Measurements from ENCODE around the gene AZGP1.
"Not testable (repeated sequence)": the region's sequence is repeated elsewhere in the genome, so short reads cannot be mapped to it uniquely, and the experiment has no call there.

The AZGP1 gene

DNA sequence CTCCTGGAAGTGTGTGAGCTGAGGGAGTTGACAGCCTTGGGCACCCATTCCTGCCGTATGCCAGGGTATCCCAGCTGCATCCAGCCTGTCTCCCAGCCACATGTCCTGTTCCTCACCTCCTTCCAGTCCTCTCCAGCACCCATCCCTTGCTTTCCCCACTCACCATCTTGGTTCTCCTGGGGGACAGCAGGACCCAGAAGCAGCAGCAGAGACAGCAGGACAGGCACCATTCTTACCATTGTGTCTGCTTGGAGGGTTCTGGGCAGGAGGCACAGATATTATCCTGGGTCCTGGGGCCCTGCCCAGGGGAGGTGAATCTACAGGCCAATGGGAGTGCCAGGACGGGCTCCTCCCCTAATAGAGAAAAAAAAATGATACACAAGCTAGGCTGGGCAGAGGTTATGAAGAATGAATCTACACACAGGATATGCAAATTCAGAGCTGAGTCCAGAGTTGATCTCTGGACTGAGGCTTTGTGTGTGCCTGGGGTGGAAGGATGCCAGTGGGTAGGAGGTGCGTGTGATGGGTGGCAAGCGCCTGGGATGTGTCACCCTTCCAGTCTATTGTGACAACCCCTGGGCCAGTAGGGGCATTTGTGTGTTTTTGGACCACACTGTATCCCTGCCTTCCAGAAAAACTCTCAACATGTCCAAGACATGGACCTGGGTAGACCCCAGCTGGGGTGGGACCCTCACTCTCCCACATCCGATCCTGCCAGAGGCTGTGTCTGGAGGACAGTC is at the start of gene AZGP1:
TSS of gene AZGP1 (minus strand) at position 250 of the 740 bp plus-strand sequence. CDS start at position 239, 11 bp downstream.
- DNase-seq (ENCODE audit: low read depth), result no peak

DNA sequence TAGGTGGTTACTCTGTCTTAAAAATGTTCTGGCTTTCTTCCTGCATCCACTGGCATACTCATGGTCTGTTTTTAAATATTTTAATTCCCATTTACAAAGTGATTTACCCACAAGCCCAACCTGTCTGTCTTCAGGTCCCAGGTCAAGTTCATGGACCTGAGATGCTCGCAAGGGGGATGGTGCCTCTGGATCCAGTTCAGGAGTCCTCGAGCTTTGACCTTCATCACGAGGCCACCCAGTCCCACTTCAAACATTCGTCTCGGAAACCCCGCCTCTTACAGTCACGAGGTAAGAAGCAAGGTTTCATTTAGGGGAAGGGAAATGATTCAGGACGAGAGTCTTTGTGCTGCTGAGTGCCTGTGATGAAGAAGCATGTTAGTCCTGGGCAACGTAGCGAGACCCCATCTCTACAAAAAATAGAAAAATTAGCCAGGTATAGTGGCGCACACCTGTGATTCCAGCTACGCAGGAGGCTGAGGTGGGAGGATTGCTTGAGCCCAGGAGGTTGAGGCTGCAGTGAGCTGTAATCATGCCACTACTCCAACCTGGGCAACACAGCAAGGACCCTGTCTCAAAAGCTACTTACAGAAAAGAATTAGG is 48.3 kb upstream of the AZGP1 start:
- no peak for DNase-seq (ENCODE audit: low read depth)

DNA sequence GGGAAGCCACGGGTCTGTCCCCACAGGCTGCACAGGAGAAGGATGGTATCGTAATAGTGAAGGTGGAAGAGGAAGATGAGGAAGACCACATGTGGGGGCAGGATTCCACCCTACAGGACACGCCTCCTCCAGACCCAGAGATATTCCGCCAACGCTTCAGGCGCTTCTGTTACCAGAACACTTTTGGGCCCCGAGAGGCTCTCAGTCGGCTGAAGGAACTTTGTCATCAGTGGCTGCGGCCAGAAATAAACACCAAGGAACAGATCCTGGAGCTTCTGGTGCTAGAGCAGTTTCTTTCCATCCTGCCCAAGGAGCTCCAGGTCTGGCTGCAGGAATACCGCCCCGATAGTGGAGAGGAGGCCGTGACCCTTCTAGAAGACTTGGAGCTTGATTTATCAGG is 47.7 kb upstream of the AZGP1 start:
- no peak for DNase-seq (ENCODE audit: low read depth)

DNA sequence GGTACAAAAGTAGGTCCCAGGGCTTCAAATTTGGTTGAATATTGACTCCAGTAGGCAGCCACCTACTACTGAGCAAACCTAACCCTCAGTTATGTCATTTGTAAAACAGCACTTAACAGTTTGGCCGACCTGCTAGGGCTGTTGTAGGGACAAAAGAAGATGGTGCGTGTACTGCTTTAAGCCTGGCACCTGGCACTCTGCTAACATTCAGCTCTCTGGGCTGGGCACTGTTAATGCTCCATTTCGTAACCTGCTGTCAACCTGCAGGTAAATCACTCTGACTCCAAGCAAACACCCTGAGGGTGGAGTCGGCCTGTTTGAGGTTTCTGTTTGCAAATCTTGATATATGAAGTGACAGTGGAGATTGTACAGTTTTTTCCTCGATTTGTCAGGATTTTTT is 46.8 kb upstream of the AZGP1 start:
- DNase-seq (ENCODE audit: low read depth), result no peak

DNA sequence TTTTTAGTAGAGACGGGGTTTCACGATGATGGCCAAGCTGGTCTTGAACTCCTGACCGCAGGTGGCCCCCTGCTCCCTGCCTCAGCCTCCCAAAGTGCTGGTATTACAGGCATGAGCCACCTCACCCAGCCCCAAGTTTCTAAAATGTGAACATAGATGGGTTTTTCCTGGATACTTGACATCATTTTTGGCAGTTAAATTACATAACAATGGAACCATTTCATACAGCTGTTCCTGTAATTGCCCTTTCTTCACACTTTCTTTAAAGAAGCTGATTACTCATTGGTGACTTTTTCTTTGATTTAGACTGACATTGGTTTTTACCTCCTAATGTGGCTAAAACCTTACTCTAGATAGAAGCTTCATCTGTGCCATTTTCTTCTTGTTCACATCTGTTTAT is 45.5 kb upstream of the AZGP1 start:
- DNase-seq (ENCODE audit: low read depth), result no peak

DNA sequence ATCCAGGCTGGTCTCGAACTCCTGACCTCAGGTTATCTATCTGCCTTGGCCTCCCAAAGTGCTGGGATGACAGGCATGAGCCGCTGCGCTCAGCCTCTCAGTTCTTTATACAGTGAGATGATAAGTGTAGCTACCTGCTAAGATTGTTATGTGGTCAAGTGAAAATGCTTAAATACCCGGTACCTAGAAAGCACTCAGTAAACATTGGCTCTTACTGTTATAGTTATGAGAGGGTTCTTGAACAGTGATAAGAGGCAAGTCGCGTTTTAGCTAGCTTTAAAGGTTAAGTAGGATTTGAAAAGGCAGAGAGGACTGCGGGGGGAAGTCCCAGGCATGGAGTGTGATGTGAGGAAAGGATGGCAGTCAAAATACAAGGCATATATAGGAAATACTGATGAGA is 44.1 kb upstream of the AZGP1 start:
- DNase-seq (ENCODE audit: low read depth), result no peak

DNA sequence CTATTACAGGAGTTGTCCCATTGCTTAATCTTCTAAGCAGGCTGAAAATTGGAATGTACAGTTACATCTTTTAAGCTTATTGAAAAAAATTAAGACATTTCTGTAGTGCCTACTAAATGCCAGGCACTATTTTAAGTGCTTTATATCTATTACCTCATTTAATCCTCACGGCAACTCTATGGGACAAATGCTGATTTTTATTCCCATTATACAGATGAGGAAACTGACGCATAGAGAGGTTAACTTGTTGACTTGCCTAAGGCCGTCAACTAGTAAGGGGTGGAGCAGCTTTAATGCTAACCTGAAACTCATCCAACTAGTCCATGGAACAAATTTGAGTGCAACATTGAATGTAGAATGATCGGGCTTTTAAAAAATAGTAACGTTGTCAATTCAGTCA is 42.0 kb upstream of the AZGP1 start:
- no peak for DNase-seq (ENCODE audit: low read depth)

DNA sequence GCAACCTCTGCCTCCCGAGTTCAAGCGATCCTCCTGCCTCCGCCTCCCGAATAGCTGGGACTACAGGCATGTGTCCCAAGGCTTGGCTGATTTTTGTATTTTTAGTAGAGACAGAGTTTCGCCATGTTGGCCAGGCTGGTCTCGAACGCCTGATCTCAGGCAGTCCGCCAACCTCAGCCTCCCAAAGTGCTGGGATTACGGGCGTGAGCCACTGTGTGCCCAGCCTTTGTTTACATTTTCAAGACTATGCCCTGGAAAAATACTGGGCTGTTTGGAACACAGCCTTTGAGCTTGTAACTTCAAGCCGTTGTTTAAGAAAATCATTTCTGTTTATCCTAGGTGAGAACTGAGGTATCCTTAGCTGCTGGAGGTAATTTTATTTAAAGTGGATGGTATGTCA is 41.5 kb upstream of the AZGP1 start:
- no peak for DNase-seq (ENCODE audit: low read depth)

DNA sequence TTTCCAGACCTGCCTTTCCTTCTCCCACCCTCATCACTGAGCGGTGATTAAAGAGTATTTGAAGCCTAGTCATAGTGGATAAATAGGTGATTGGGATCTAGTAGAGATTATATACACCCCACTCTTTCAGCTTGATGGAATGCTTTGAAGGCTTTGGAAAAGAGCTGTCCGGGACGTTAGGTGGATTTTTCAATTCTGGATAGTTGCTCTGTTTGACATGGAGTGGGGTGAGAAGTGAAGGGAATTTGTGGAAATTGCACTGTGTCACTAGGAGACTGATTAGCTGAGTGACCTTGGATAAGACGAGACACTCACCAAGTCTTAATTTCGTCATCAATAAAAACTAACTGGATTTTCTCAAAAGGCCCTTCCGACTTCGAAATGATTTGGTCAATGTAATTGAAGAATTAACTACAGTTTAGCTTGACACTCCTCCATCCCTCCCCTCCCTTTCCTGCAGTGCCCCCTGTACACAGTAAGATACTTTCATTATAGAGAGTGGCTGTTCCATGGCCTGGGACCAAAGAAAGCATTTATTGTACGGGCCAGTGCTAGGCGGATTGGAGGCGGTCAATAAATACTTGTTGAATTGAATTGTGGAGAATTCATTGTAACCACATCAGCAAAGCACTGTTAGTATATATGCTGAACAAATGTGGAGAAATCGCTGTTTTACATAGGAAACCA is 40.5 kb upstream of the AZGP1 start:
- no peak for DNase-seq (ENCODE audit: low read depth)

DNA sequence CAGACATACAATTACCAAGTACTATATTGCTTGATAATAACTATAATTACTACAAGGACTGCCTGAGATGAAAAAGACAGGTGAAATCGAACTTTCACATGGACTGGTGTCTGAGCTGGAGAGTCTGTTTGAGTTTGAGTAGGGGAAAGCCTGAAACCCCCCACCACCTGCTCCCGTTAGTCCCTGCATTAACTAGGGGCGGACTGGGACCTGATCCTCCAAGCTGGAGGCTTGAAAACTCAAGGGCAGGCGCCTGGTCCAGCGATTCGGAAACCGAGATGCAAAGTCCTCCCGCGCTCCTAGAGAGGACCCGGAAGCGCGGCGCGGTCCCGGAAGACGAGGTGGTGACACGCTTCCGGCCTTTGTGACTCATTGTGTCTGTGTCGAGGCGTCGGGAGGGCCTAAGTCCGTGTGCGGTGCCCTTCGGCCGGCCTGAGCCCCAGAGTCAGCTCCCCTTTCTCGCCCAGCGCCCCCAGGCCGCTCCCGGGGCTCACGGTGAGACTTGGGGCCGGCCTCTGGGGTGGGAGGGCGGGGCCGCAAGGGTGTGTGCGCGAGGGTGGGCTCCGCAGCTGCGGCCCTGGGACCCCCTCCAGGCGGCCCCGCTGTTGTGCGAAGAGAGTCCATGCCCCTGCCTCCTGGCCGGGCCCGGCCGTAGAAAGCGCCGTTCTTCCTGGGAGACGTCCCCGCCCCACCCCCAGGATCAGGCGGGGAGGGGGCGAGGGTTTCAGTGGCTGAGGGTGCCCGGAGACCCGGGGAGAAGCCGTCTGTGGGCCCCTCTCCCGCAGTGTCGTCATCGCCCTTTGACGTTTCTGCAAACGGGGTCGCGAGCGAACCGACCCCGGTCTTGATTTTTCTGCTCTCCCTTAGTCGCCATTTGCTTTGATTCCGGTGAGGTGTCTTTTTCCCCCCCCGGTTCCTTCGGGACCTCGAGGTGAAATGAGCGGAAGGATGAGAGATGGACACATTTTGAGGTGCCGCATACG is 39.7 kb upstream of the AZGP1 start, which contains the start of gene ZKSCAN1:
TSS of gene ZKSCAN1 (plus strand) at position 365 of the 983 bp plus-strand sequence. CDS start 7,911 bp downstream, outside the sequence.
- peak; percentile 38 for DNase-seq (ENCODE audit: low read depth)

DNA sequence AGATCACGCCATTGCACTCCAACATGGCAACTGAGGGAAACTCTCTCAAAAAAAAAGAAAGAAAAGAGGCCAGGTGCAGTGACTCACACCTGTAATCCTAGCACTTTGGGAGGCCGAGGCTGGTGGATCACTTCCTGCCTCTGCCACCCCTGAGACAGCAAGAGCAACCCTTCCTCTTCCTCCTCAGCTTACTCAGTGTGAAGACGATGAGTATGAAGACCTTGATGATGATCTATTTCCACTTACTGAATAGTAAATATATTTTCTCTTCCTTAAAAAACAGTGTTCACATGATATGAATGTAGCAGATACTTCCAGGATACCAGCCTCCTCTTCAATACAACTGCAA is 37.5 kb upstream of the AZGP1 start:
- DNase-seq (ENCODE audit: low read depth), result no peak

DNA sequence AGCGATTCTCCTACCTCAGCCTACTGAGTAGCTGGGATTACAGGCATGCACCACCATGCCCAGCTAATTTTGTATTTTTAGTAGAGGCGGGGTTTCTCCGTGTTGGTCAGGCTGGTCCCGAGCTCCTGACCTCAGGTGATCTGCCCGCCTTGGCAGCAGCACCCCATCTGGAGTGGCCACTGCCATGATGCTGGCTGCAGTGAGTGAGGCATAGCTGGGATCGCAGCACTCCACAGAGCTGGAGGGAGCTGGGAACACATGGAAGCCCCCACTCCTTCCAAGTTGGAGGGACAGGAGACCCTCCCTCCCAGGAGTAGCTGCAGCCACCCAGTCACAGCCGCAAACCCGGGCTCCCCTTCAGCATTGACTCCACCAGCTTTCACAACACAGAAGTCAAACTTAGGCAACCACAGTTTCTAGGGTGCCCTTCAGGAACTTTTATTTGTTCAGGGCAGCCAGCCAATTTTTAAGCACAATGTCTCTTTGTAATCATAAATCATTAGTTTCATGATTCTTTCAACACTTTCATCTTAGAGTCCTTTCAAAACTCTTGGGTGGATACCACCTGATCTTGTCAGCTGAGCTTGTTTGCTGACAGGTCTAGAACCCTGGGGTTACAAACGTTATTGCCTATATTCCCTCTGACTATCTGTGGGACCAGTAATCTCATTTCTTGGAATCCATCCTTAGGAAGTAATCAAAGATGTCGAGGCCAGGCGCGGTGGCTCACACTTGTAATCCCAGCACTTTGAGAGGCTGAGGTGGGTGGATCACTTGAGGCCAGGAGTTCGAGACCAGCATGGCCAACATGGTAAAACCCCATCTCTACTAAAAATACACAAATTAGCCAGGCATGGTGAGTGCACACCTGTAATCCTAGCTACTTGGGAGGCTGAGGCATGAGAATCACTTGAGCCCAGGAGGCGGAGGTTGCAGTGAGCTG is 36.8 kb upstream of the AZGP1 start:
- DNase-seq (ENCODE audit: low read depth), result not testable (repeated sequence)

DNA sequence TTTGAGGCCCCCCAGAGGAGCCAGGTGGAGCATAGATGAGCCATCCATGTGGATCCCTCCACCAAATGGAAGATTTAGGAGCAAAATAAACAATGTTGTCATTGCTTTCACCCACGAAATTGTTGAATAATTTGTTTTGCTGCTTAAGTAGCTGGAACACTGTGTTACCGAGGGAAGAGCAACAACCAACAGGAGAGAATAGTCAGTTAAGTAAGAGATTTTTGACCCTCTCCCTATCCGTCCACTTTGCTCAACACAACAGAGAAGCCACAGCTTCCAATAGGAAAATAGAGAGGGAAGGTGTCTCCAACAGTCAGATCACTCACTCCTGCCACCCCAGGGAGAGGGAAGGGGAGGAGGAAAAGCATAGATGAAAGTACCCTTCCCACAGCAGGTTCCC is 35.7 kb upstream of the AZGP1 start:
- no peak for DNase-seq (ENCODE audit: low read depth)

DNA sequence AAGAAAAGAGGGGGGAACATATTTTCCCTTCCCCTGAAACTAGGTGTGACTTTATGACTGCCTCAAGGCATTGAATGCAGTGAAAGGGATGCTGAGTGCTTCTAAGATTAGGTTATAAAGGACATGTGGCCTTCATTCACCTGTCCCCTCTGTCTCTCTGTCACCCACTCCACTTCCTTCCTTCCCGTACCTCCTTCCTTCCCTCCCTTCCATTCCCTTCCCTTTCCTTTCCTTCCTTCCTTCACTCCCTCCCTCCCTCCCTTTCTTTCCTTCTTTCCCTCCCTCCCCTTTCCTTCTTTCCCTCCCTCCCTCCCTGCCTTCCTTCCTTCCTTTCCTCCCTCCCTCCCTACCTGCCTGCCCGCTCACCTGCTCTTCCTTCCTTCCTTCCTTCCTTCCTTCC is 35.1 kb upstream of the AZGP1 start:
- DNase-seq (ENCODE audit: low read depth), result no peak

DNA sequence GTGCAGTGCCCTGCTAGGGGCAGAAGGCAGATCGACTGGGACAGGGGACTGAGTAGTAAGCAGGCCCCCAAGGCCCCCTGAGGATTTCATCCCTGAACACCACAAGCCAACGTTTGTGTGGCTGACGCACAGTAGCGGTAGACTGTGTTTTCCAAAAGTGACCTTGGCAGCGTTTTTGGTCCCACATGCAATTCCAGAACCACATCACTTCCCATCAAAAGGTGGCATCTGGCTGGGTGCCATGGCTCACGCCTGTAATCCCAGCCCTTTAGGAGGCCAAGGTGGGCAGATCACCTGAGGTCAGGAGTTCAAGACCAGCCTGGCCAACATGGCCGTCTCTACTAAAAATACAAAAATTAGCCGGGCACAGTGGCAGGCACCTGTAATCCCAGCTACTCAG is 34.1 kb upstream of the AZGP1 start:
- DNase-seq (ENCODE audit: low read depth), result not testable (repeated sequence)

DNA sequence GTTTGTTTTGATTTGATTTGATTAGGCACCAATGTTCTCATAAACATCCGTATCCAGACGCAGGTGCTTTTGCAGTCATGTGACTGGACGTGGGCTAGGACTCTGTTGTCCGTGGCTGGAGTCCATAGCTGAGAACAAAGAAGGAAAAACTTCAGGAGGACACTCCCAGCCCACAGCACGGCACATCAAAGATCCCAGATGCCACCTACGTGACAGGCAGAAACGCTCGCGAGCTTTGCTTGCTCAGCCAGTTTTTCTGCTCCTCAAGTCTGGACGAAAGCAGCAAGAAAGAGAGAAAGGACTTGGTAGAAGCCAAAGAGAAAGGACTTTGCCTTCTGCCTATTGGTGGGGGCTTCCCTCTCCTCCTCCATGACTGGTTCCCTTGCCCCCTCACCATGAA is 32.7 kb upstream of the AZGP1 start:
- no peak for DNase-seq (ENCODE audit: low read depth)

DNA sequence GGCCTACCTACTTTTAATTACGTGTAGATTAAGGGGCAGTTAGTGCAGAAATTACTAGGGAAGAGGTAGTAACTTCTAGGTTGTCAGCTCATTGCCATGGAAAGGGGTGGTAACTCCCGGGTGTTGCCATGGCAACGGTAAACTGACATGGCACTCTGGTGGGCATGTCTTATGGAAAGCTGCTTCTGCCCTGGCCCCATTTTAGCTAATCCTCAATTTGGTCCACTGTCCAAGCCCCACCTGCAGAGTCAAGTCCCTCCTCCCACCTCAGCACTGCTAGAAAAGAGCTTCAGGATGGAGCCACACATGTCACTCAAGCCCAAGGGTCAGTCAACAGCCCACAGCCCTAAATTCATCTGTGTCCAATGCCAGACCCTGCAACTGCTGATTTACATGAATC is 32.1 kb upstream of the AZGP1 start:
- no peak for DNase-seq (ENCODE audit: low read depth)

DNA sequence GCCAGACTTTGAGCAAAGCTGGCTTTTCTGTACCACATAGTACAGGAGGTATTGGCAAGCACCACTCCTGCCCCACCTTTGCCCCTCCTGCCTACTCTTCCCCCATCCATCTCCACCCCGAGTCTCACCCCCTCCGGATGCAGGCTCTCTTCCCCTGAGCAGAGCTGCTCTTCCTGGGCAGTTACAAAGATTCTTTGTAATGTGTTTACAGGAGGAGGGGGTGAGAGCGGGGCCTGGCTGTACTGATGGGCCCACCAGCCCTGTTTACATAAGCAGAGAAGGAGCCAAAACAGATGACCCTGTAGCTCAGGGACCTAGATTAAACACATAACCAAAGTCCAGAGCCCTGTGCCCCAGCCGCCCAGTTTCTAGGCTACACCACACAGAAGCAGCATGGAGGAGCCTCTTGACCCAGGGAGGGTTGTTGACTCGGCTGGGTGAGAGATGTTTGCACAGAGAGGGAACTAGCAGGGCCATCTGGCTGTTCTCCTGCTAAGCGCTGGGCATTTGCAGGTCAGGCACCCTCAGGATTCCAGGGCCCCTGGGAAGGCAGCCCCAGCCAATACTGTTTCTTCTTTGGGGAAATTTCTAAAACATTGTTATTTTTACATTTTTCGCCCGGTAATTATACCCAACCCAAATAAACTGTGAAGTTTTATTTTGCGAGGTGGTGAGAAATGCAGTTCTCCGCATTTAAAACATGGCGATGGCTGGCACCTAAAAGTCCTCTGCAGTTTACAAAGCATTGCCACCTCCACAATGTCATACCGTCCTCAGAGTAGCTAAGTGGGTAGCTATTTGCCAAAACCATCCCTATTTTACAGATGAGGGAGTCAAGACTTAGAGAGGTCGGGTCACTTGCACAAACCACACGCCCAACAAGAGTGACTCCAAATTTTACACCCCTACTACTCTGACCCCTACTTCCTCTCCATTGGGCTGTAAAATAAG is 28.2 kb upstream of the AZGP1 start:
- no peak for DNase-seq (ENCODE audit: low read depth)

DNA sequence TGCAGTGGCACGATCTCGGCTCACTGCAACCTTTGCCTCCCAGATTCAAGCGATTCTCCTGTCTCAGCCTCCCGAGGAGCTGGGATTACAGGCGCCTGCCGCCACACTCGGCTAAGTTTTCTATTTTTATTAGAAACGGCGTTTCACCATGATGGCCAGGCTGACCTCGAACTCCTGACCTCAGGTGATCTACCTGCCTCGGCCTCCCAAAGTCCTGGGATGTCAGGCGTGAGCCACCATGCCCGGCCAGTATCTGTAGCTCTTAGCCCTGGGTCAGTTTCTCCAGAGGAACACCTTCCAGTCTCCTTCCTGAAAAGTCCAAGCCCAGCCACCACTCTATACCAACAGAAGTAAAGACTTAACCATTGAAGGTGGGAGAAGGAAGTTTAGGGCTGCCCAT is 24.4 kb upstream of the AZGP1 start:
- no peak for DNase-seq (ENCODE audit: low read depth)

Measured in HS-27A (cell line).